GM18511 (cell line): ENCODE measurements around the gene ZMYND11.

Experiments
- ATAC-seq: cut with Tn5 transposase; IDR thresholded peaks from one replicate; pipeline ENCODE4 v1.9.1; 2021; ENCODE audit warnings: mild to moderate bottlenecking, moderate library complexity; ENCODE audit not compliant: unreplicated experiment

The ZMYND11 gene

DNA sequence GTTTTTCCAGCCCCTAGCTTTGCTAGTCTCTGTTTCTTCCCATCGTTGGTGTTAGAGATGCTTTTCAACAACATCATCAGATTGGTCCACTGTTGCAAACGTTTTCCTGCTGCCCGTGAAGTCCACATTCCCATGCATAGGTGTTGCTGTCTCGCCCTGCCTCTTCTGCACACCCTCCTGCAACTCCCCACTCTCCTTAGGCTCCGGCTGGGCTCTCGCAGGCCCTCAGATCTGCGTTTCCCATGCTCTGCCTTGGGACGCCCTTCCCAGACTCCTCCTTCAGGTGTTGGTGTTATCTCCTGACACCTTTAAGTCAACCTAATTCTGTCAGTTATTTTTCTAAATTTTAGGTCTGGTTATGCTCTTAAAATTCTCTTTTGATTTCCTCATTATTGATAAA lies 55.0 kb downstream of the ZMYND11 start:
- no peak for ATAC-seq

GRCh38 chr10:191703-192518 lies 56.7 kb downstream of the ZMYND11 start:
- no peak for ATAC-seq

- ATAC-seq: no peak
Measured at GRCh38 chr10:194281-194680, 59.0 kb downstream of the ZMYND11 start.

DNA sequence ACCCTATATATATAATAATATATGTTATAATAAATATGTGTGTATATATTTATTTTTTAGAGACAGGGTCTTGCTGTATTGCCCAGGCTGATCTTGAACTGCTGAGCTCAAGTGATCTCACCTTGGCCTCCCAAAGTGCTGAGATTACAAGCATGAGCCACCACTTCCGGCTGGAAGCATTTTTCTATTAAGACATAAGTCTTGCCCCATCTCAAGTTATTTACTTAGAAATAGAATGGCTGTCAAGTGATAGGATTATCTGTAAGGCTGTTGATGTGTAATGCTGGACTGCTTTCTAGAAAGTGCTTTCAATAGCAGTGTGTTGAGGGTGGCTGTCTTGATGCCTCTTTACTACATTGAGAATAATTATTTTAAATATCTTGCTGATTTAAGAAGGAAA lies 65.2 kb downstream of the ZMYND11 start:
- ATAC-seq: no peak

DNA sequence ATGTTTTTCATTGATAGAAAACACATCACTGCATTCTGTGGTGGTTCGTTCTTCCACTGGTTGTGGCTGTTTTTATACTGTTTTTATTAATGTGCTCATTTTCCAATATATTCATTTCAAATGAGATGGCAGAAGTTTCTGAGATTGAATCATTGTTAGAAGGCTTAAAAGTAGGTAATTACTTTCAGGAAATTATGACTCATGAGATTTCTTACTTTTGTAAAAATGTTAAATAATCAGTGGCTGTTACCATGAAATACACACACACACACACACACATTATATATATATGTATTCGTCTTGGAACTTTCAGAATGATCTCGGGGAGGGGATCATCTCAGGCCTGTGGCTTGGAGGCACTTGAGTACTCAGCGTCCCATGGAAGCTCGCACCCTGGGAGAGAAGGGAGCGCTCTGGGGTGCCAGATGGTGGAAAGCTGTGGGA lies 66.1 kb downstream of the ZMYND11 start:
- ATAC-seq: no peak

DNA sequence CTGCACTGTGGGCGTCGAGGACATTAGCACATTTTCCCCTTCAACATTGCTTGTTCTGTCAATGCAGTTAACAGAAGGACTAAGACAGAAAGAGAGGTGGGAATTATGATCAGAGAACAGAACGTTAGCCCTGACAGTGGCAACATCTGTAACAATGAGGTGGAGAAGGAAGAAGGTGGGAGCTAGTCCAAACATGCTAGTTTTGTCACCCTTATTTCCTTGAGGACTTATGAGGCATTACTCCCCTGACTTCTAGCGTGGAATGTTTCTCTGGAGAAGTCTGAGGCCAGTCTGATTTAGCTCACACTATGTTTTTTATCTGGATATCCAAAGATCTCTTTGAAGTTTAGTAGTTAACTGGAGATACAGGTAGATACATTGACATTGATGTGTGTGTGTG lies 73.4 kb downstream of the ZMYND11 start:
- ATAC-seq: no peak

GRCh38 chr10:209357-209756 lies 74.1 kb downstream of the ZMYND11 start:
- no peak for ATAC-seq

- ATAC-seq: no peak
Measured at GRCh38 chr10:210297-210696, 75.0 kb downstream of the ZMYND11 start.

DNA sequence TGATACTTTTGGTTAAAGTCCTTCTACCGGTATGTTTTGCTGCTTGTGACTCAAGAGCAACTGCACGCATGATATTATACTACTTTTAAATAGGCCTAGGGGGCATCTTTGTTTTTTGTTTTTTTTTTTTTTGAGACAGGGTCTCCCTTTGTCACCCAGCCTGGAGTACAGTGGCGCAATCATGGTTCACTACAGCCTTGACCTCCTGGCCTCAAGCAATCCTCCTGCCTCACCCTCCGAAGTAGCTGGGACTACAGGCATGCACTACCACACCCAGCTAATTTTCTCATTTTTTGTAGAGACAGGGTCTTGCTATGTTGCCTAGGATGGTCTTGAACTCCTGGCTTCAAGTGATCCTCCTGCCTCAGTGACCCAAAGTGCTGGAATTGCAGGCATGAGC lies 80.2 kb downstream of the ZMYND11 start:
- ATAC-seq: no peak

GRCh38 chr10:218798-219197 lies 83.5 kb downstream of the ZMYND11 start:
- ATAC-seq: no peak

GRCh38 chr10:219731-220472 lies 84.6 kb downstream of the ZMYND11 start:
- ATAC-seq: no peak

DNA sequence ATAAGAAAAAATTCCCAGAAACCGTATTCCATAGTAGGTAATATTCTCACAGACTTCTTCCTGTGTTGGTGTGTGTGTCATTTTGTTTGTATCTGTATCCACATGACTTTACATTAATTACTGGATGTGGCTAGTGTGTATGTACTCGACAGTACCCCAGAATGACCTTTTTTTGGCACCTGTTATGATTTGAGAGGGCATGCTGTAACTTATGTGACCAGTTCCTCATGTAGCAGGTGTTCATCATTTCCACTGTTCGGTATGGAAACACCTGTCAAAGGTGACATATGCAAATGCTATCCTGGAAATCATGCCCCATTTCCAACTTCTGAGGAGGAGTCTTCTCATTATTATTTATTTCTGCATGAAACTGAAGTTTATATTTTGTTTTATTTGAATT lies 89.3 kb downstream of the ZMYND11 start:
- ATAC-seq: peak; percentile 54

- ATAC-seq: no peak
Measured at GRCh38 chr10:226018-226417, 90.8 kb downstream of the ZMYND11 start.

GRCh38 chr10:227014-227413 lies 91.8 kb downstream of the ZMYND11 start:
- ATAC-seq: no peak

DNA sequence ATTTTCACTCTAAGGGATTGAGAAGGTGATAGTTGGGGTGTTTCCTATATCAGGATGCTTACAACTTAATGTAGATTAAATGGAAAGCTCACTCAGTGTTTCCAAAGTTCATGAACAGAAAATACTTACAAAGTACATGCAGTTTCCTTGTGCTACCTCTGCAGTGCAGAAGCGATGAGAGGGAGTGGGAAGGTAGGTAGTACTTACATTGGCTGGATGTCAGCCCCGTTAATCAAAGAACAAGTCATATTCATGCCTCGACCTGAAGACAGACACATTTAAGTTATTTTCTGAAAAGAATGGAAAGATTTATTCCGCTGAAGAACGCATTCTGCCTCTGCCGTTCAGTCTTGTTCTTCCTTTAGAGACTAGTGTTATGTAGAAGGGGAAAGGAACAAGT lies 93.1 kb downstream of the ZMYND11 start:
- no peak for ATAC-seq

DNA sequence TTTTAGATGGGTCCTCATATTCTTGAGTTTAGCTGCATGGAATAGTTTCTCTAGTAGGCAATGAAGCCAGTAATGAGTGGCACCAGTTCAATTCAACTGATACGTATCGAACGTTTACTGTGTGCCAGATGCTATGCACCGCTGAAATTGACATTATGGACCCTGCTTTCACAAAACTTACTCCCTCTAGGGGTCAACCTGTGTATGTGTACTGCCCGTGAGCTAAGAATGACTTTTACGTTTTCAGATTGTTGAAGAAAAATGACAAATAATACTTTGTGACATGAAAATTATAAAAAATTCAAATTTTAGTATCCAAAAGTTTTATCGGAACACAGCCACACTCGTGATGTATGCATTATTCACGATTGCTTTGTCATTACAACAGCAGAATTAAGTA lies 95.5 kb downstream of the ZMYND11 start:
- ATAC-seq: no peak

- ATAC-seq: no peak
Measured at GRCh38 chr10:232061-232460, 96.8 kb downstream of the ZMYND11 start.

DNA sequence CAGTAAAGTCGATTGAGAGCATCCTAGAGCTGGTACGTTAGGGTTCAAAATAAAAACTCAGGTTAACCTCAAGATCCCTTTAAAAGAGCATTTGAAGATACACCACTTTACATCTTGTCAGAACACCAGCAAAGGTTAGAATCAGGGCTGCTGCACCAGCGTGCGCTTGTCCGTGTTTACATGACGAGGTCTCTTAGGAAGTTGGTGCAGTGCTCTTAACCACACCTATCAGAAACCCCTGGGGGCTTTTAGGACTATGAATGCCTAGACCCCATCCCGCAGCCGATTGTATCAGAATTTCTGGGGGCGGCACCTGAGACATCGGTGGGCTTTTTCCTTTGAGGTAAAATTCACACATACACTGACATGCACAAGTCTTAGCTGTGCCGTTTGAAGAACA lies 97.6 kb downstream of the ZMYND11 start:
- ATAC-seq: no peak

- ATAC-seq: no peak
Measured at GRCh38 chr10:234708-235406, 99.6 kb downstream of the ZMYND11 start.

GRCh38 chr10:235915-236314 lies 100.7 kb downstream of the ZMYND11 start:
- ATAC-seq: no peak

- ATAC-seq: no peak
Measured at GRCh38 chr10:239109-239508, 103.9 kb downstream of the ZMYND11 start.

GRCh38 chr10:241451-241850 lies 106.2 kb downstream of the ZMYND11 start:
- no peak for ATAC-seq
